ENCODE data around the gene HYDIN.
"Not testable (repeated sequence)": the region's sequence is repeated elsewhere in the genome, so short reads cannot be mapped to it uniquely, and the experiment has no call there.

Gene HYDIN

DNA sequence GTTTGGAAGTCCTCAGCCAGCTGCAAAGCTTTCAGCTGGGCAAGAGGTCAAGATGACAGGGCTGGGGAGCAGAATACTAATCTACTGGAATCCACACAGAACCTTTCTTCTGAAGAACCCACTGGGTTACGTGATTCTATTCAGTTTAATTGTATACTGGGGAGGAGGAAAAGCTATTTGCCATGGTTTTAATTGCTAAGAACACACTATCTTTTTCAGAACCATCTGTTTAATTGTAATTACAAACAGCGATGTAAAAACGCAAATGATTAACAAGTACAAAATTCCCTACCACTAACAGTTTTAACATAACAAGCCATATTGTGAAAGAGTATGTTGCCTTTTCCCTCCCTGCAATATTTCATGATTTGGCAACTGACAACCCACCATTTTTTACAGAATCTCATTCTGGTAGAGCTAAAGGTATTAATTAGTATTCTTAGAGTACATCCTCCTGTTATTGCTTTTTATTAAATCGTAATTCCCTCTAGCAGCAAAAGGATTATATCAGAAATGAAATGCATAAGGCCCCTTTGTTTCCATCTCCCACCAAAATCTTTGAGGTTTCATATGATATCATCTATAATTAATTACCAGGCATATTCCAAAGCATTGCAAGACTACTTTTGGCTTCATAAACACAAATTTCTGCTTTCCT, 12.1 kb downstream of the HYDIN start:
- no peak for DNase-seq

DNA sequence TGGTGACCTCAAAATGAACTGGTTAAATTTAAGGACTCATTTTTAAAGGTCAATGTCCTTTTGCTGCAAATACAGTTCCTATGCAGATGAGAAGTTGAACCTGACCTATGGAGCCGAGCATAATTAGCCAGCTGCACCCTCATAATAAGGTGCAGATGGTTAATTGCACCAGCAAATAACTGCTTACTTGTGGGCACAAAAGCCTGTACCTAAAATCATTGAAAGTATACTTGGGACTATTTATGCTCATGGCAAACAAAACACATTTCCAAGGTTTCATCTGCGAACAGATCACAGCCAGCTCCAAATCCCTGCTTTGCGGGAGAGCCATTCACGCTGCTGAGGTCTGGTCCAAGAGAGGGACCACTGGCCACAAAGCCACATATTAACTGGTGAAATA, 13.0 kb downstream of the HYDIN start:
- DNase-seq = no peak

DNA sequence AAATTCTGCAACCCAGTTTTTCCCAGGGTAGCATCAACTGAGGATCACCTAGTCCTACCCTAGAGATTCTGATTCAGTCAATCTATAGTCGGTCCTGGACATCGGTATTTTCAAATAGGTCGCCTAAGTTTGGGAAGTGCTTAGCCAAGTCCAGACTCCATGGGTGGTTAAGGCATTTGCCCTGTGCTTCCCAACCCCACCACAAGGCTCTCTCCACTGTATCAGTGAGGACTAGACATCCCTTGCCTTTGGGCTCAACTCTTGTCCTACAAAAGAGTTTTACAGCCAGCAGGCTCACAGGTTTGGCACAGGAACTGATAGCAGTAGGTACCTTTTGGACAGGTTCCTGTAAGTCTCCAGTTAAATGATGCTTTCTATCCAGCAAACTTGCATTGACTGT, 13.8 kb downstream of the HYDIN start:
- no peak for DNase-seq

GRCh38 chr16:71214746-71215381, 15.7 kb downstream of the HYDIN start:
- no peak for DNase-seq

DNA sequence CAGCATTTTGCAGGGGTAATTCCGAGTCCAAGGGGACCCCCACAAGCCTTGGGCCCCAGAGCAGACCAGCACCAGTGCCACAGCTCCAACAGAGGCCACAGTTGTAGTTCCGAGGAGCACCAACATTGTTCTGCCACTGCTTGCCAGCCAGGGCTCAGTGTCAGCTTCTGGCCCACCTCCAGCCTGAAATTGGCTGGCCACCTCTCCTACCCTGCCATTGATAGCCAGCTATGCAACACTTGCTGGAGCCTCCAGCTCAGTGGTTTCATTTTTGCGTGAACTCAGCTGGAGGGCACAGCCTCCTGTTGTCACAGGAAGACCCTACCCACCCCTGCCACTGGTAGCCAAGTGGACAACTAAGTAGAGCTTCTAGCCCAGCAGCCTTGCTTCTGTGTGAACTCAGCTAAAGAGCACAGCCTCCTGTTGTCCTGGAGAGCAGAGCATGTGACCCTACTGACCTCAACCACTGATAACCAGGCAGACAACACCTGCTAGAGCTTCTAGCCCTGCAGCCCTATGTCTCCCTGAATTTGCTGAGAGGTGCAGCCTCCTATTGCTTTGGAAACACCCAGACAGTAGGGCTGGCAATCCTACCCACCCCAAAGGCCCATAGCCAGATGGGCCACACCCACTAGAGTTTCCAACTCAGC, 24.9 kb downstream of the HYDIN start:
- DNase-seq = no peak

DNA sequence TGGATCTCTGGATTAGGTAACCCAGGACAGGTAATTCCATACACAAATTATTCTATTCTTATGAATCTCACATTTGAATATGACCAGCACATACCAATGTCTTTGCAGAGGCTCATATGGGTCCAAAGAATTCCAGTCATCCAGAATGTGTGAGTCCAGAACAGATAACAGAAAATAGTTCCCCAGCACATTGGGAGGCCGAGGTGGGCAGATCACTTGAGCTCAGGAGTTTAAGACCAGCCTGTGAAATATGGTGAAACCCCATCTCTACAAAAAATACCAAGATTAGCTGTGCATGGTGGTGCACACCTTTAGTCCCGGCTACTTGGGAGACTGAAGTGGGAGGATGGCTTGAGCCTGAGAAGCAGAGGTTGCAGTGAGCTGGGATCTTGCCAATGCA, 26.9 kb downstream of the HYDIN start:
- no peak for DNase-seq

- no peak for DNase-seq
These were observed 29.0 kb downstream of the HYDIN start for GRCh38 chr16:71201556-71201955.

DNA sequence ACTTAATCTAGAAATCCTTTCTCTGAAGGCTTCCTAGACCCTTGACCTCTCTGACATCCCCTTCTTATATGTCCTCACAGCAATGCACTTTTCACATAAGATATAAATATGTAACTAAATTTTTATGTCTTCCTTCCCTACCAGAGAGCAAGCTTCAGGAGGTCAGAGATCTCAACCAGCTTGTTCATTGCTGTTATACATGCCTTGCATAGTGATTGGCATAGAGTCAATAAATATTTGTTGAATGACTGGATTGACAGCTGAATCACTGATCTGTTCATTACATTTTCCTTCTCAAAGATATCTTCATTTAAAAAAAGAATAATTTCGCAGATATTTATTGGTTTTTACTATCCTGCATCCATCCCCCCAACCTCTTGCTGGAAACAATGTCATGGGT, 29.5 kb downstream of the HYDIN start:
- no peak for DNase-seq

- no peak for DNase-seq
These were observed 32.1 kb downstream of the HYDIN start for GRCh38 chr16:71198408-71198807.

- no peak for DNase-seq
These were observed 38.1 kb downstream of the HYDIN start for GRCh38 chr16:71192387-71192786.

DNA sequence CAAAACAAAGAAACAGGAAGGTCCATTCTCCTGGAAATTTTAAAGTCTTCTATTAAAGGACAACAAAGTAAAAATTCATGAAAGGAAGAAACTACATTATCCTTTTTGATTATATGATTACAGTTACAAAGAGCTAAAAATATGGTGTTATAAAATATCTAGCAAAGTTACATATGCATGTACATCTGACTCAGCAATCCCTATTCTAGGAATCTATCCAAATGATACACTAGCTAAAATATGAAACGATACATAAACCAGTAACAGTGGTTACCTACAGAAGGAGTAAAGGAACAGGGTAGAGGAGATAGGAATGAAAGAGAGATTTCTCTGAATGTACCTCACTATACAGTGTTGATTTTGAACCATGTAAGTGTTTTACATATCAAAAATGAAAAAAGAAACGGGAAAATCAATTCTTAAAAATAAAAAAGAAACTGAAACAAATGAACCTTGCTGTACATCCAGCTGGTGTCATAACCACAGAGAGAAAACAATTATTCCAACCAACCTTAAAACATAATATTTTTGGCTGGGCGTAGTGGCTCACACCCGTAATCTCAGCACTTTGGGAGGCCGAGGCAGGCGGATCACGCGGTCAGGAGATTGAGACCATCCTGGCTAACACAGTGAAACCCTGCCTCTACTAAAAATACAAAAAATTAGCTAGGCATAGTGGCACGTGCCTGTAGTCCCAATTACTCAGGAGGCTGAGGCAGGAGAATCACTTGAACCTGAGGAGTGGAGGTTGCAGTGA, 41.4 kb downstream of the HYDIN start:
- no peak for DNase-seq

- DNase-seq = no peak
These were observed 45.2 kb downstream of the HYDIN start for GRCh38 chr16:71185347-71185746.

GRCh38 chr16:71179569-71179968, 51.0 kb downstream of the HYDIN start:
- no peak for DNase-seq

DNA sequence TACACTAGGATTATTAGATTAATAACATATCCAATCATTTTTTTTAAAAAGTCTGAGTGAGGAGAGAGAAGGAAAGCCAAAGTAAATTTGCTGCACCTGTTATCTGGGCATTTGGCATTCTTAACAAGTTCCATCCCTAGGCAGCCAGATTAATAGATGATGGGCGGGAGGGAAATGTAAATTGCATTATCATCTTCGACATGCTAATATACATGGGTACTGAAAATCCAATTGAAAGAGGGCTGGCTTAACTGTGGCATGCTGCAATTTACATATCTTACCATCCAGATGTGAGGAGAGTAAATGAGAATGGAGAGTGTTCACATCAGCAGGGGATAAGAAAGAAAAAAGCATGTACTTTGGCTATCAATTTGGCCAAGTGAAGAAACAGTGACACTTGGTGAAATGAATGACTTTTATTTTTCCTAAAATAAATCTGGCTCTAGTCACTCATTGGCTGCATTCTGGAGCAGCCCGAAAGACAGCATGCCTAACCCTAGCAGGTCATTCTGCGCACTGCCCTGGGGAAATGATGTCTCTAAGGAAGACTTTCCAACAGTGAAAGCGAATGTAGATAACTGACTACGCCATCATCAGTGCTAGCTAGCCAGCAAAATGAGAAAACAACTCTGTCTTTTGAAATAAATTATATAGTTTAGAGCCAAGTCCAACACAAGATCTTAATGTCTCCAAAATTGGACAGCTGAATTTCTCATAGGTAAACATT, 57.9 kb downstream of the HYDIN start:
- DNase-seq = no peak

- not testable (repeated sequence) for DNase-seq
These were observed 69.5 kb downstream of the HYDIN start for GRCh38 chr16:71161007-71161406.

DNA sequence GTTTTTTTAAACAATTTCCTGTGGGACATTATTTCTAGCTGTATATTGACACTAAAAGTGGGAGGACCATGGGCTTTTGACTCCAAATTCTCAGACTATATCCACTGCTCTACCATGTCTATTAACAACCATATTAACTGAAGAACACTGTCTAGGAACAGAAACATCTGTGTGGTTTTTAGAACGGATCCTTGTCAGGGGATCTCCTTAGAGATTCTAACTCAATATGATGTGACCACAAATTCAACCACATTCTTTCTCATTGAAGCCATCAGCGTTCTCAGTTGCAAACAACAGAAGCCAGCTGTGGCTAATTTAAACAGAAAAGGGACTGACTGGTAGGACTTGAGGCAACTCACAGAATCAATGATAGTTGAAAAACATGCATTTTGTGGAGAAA, 73.2 kb downstream of the HYDIN start:
- not testable (repeated sequence) for DNase-seq

GRCh38 chr16:71153329-71153728, 77.2 kb downstream of the HYDIN start:
- DNase-seq = not testable (repeated sequence)

GRCh38 chr16:71151654-71152053, 78.9 kb downstream of the HYDIN start:
- DNase-seq = not testable (repeated sequence)

DNA sequence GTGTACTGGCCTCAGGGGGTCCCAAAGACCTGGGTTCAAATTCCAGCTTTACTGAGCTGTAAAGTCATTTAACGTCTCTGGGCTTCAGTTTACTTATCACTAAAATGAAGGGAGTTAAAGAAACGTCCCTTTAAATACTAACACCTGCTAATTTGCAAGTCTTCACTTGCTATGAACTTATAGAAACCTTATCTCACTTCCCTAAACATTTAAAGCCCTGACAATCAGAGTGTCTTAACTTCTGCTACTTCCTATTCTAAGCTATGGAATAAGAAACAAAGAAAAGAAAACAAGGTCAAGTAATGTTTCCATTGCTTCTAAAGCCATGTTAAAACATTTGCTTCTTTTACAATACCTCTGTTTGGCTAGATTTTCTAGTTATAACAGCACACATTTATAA, 87.3 kb downstream of the HYDIN start:
- not testable (repeated sequence) for DNase-seq

- not testable (repeated sequence) for DNase-seq
These were observed 120.0 kb downstream of the HYDIN start for GRCh38 chr16:71110565-71110964.

DNA sequence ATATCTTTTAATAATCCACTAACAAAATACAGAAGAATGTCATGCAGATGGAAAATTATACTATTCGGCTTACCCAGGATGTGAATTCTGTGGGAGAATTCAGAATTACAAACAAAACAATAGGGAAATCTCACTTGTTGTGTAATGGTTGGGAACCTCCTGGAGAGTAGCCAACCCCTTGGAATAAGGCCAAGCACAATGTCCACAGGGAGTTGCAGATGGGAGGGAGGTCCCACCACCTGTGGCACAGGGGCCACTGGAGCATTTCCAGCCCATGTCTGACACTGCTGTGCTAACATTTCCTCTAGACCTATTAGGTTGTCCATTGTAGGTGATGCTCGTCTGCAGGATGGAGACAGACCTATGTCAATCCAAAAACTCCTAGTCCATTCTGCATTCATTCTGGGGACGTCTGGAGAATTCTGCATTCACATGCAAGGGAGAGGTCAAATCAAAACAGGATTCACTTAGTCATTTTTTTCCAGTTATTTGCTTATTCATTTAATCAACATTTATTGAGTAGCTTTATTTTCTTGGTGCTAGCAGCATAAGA, 120.8 kb downstream of the HYDIN start:
- not testable (repeated sequence) for DNase-seq

DNA sequence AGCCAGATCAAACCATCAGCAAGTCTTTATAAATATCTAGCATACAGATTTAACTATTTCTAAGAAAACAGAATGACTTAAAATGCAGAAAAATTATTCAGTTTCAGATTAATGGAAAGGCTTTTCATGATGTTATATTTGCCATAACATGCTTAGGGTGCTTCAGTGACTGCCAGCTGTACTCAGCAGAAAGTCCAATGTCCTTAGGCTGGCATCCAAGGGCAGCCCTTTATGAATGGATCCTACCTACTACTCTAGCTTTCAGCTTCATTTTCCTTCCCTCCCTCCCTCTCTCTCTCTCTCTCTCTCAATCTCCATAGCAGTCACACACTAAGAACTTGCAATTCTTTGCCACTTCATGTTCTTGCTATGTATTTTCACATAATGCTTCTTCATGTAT, 124.6 kb downstream of the HYDIN start:
- DNase-seq = not testable (repeated sequence)

- DNase-seq = not testable (repeated sequence)
These were observed 146.9 kb downstream of the HYDIN start for GRCh38 chr16:71083573-71083972.
